Muscle of arm (tissue), 14 donors: ENCODE data around the gene CDC34. TPM values are rescaled to one million over a fixed set of nuclear protein-coding genes. Genes with fewer than 3 reads are reported as not detected.

Experiments used
- DNase-seq: peaks from one replicate; pipeline ENCODE4 v3.0.0-alpha.2; 2013
- long read RNA-seq, 11 donors: transcript quantifications; one replicate each; lab custom pipeline, GENCODE V29; 2026
- polyA plus RNA-seq, 12 donors: library from polyadenylated mRNA; unstranded; fragments of 120-200 nt; gene quantifications; one replicate each; pipeline ENCODE4 v1.2.1, GENCODE V29; 2013; ENCODE audit not compliant: insufficient read length in 12 of 12

The CDC34 gene
- polyA plus RNA-seq, result 100 to 1,000 TPM in 1 of 12 donors, 10 to 100 TPM in 10, not detected in 1; 48.4 to 140 (median 61.1) TPM
- long read RNA-seq, donor 1, transcript CDC34-201 (5 exons, 1,471 nt), result major isoform, 40 of 53 reads
- long read RNA-seq, donor 1, partial matches to known transcripts, result 5 of 53 reads
- long read RNA-seq, donor 1, other reads (novel, unspliced or antisense), result 0 of 53 reads
- long read RNA-seq, donor 2, transcript CDC34-201 (5 exons, 1,471 nt), result major isoform, 44 of 47 reads
- long read RNA-seq, donor 2, partial matches to known transcripts, result 0 of 47 reads
- long read RNA-seq, donor 2, other reads (novel, unspliced or antisense), result 0 of 47 reads
- long read RNA-seq, donor 3, transcript CDC34-201 (5 exons, 1,471 nt), result major isoform, 14 of 15 reads
- long read RNA-seq, donor 3, partial matches to known transcripts, result 0 of 15 reads
- long read RNA-seq, donor 3, other reads (novel, unspliced or antisense), result 0 of 15 reads
- long read RNA-seq, donor 4, transcript CDC34-201 (5 exons, 1,471 nt), result major isoform, 10 of 11 reads
- long read RNA-seq, donor 4, partial matches to known transcripts, result 0 of 11 reads
- long read RNA-seq, donor 4, other reads (novel, unspliced or antisense), result 0 of 11 reads
- long read RNA-seq, donor 5, transcript CDC34-201 (5 exons, 1,471 nt), result major isoform, 49 of 54 reads
- long read RNA-seq, donor 5, partial matches to known transcripts, result 0 of 54 reads
- long read RNA-seq, donor 5, other reads (novel, unspliced or antisense), result 0 of 54 reads
- long read RNA-seq, donor 6, transcript CDC34-201 (5 exons, 1,471 nt), result major isoform, 15 of 16 reads
- long read RNA-seq, donor 6, partial matches to known transcripts, result 0 of 16 reads
- long read RNA-seq, donor 6, other reads (novel, unspliced or antisense), result 0 of 16 reads
- long read RNA-seq, donor 7, transcript CDC34-201 (5 exons, 1,471 nt), result major isoform, 7 of 8 reads
- long read RNA-seq, donor 7, partial matches to known transcripts, result 0 of 8 reads
- long read RNA-seq, donor 7, other reads (novel, unspliced or antisense), result 0 of 8 reads
- long read RNA-seq, donor 8, transcript CDC34-201 (5 exons, 1,471 nt), result major isoform, 32 of 36 reads
- long read RNA-seq, donor 8, partial matches to known transcripts, result 0 of 36 reads
- long read RNA-seq, donor 8, other reads (novel, unspliced or antisense), result 0 of 36 reads
- long read RNA-seq, donor 9, transcript CDC34-201 (5 exons, 1,471 nt), result major isoform, 15 of 18 reads
- long read RNA-seq, donor 9, partial matches to known transcripts, result 0 of 18 reads
- long read RNA-seq, donor 9, other reads (novel, unspliced or antisense), result 0 of 18 reads
- long read RNA-seq, donor 10, transcript CDC34-201 (5 exons, 1,471 nt), result major isoform, 35 of 37 reads
- long read RNA-seq, donor 10, partial matches to known transcripts, result 0 of 37 reads
- long read RNA-seq, donor 10, other reads (novel, unspliced or antisense), result 0 of 37 reads
- long read RNA-seq, donor 11, transcript CDC34-201 (5 exons, 1,471 nt), result major isoform, 22 of 25 reads
- long read RNA-seq, donor 11, partial matches to known transcripts, result 0 of 25 reads
- long read RNA-seq, donor 11, other reads (novel, unspliced or antisense), result 0 of 25 reads

GRCh38 chr19:531753-532560 is at the start of gene CDC34:
TSS of gene CDC34 (plus strand) at chr19:531760. CDS start at chr19:531932, 172 bp downstream.
- no peak for DNase-seq

GRCh38 chr19:482186-483041 is 49.1 kb upstream of the CDC34 start:
- no peak for DNase-seq

- DNase-seq, result no peak
These were observed 48.1 kb upstream of the CDC34 start for GRCh38 chr19:483332-484072.

GRCh38 chr19:484494-484893 is 47.1 kb upstream of the CDC34 start:
- DNase-seq, result no peak

- no peak for DNase-seq
These were observed 46.5 kb upstream of the CDC34 start for GRCh38 chr19:485077-485476.

- no peak for DNase-seq
These were observed 45.9 kb upstream of the CDC34 start for GRCh38 chr19:485583-486236.

GRCh38 chr19:488505-489417 is 42.8 kb upstream of the CDC34 start:
- DNase-seq, result peak; percentile 92

- DNase-seq, result no peak
These were observed 42.0 kb upstream of the CDC34 start for GRCh38 chr19:489418-490196.

- no peak for DNase-seq
These were observed 40.3 kb upstream of the CDC34 start for GRCh38 chr19:491146-491741.

- DNase-seq, result no peak
These were observed 39.4 kb upstream of the CDC34 start for GRCh38 chr19:492091-492531.

- DNase-seq, result no peak
These were observed 38.0 kb upstream of the CDC34 start for GRCh38 chr19:493391-494170.

- DNase-seq, result no peak
These were observed 37.1 kb upstream of the CDC34 start for GRCh38 chr19:494171-495080.

GRCh38 chr19:495081-495401 is 36.5 kb upstream of the CDC34 start:
- DNase-seq, result no peak
